HFF-Myc (cell line): ENCODE data around the gene IL16.
"Not testable (repeated sequence)": the region's sequence is repeated elsewhere in the genome, so short reads cannot be mapped to it uniquely, and the experiment has no call there.

Source experiments
- DNase-seq: peaks from one replicate; pipeline ENCODE4 v3.0.0-alpha.2; 2011; ENCODE audit warnings: low read depth; ENCODE audit errors: extremely low read depth
- H3K4me3 ChIP-seq: replicated peaks from 2 replicates; pipeline ENCODE4 v1.5.1; 2011; ENCODE audit warnings: low read depth, mild to moderate bottlenecking, control low read depth, low read length
- TF ChIP-seq, protein P1 (sequence below): IDR thresholded peaks from 2 replicates; pipeline ENCODE4 v1.5.1; 2012; ENCODE audit warnings: mild to moderate bottlenecking, low read depth, low read length, control low read depth; ENCODE audit errors: missing control alignments

Gene IL16

DNA sequence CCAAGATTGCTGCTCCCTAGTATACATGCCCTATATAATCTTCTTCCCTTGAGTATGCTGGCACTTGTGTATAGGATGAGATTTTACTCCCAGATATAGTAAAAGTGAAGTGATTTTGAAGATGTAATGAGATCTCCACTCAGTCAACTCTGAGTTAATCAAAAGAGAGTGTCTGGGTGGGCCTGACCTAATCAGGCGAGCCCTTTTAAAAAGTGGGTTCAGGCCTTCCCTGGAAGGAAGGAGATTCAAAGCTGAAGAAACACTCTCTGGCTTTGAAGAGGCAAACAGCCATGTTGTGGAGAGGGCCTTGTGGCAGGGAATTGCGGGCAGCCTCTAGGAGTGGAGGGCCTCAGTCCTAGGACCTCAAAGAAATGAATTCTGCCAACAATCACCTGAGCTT lies 132.8 kb downstream of the IL16 start:
- no peak overlapping the region for H3K4me3 ChIP-seq
- no peak for DNase-seq
- TF ChIP-seq, protein P1, sequence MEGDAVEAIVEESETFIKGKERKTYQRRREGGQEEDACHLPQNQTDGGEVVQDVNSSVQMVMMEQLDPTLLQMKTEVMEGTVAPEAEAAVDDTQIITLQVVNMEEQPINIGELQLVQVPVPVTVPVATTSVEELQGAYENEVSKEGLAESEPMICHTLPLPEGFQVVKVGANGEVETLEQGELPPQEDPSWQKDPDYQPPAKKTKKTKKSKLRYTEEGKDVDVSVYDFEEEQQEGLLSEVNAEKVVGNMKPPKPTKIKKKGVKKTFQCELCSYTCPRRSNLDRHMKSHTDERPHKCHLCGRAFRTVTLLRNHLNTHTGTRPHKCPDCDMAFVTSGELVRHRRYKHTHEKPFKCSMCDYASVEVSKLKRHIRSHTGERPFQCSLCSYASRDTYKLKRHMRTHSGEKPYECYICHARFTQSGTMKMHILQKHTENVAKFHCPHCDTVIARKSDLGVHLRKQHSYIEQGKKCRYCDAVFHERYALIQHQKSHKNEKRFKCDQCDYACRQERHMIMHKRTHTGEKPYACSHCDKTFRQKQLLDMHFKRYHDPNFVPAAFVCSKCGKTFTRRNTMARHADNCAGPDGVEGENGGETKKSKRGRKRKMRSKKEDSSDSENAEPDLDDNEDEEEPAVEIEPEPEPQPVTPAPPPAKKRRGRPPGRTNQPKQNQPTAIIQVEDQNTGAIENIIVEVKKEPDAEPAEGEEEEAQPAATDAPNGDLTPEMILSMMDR: no peak

DNA sequence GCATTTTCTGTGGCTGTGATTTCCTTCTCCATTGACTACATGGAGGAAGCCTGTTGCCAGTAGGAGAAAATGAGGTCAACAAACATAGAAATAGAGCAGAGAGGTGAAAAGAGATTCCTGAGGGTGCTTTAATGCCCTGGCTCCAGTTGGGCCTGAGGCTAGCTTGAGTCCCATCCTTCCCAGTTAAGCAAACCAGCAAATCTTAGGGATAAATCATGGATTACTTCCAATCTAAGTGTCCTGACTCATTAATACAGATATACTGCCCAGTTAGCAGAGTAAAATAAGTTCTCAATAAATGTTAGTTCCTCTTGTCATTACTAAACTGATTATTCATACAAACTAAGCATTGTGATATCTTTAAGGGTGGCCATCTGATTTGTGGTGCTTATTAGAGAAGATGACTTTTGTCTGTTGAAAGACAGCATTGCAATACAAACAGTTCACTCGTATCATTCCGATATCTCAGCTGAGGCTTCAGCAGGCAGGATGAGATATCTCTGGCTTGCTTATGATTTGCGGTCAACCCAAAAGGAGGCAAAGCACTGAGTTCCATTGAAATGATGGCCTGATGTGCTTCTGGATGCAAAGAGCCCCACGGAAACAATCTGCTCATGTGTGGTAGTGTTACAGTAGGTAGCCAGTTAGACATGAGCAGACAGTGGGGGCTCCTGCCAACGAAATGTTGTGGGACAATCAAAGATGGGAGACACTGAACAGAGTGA lies 133.8 kb downstream of the IL16 start:
- no peak overlapping the region for H3K4me3 ChIP-seq
- TF ChIP-seq, protein P1: no peak
- no peak for DNase-seq

DNA sequence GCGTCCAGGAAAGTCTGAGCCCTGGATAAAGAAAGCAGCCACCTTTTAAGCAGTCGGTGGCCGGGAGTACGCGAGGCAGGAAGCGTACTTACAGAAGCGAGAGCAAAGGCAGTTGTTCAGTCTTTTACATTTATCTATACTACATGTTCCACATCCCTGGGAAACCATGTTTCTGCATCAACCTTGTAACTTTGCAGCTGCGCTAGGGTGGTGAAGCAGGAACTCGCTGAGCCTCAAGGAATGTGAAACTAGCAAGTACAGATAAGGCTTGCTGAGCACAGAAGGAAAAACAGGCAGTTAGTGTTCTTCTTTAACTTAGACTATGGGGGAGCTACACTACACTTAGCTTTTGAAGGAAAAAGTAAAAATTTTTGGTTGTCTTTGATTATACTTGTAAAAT lies 134.5 kb downstream of the IL16 start:
- H3K4me3 ChIP-seq, DNase-seq: not testable (repeated sequence)

DNA sequence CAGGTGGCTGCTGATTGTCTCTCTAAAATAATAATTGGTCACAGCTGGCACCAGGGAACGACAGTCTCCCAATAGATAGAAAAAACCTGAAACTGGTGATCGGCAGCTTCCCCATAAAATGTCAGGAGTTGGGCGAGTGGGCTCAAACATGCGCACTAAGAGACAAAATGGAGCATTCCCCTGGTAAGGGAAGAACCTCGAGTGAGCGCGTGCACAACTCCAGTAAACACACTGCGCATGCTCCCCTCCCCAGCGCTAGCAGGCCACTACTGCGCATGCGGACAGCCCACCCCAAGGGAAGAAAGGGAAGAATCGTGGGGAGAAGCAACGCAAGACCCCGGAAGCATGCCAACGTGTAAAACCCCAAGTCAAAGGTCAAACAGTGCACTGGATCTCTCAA lies 134.9 kb downstream of the IL16 start:
- no peak for DNase-seq
- TF ChIP-seq, protein P1: no peak
- no peak overlapping the region for H3K4me3 ChIP-seq

DNA sequence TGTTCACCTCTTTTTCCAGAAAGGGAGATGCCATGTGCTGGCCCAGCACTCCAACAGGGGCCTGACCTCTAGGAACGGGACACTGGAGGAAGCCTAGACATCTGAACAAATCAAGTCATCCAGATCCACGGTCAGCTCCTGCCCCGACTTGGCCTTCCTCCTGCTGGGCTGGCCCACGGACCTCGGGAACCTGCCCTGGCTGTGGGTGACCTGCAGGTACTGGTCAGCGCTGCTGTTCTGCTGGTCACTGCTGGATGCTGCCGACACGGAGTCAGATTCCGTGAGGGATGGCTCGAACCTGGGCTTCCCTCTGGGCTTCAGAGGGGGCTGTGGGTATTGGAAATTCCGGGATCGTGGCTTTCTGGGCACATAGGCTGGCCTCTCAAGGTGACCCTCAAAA lies 135.6 kb downstream of the IL16 start:
- TF ChIP-seq, protein P1: no peak
- H3K4me3 ChIP-seq: no peak overlapping the region
- no peak for DNase-seq

DNA sequence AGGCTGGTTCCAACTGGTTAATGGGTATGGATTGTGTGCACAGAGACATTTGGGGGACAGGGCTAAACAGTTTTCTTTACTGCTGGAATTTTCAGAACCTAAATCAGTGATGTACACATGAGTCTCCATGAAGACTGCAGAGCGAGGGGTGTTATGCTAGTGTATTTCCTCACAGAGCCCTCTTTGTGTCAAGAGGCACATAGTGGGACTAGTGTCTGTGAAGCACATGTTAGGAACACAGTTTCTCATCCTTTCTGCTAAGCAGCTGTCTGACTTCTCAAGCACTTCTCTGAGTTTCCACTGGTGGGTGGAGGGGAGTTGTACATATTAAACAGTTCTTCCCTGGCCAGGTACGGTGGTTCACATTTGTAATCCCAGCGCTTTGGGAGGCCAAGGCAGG lies 136.7 kb downstream of the IL16 start:
- H3K4me3 ChIP-seq: no peak overlapping the region
- TF ChIP-seq, protein P1: no peak
- no peak for DNase-seq

DNA sequence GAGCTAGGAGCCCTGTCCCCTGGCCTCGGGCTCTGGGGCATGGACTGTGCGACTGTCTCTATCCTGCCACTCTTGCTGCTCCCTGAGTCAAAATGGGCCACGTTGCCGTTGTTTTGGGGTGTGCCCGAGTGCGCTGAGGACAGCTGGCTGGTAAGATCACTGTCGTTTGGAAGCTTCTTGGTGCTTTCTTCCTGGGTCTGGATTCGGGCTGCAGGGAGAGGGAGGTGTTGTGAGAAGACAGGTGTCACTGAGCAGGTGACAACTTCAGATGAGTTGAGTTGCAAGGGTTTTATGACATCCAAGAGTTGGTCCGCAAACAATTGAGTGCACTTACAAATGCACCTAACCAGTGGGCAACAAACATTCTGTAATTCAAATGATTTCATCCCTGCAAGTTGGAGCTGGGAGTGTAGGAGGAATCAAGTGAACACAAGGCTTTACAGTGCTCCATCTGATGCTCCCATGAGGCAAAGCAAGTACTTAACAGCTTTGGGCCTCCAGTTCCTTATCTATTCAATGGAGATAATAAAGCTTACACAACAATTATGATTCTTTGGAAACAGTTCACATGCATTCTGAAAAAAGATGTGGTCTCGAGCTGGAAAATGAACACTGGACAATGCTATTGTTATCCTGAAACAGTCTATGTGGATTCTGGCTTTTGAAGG lies 138.2 kb downstream of the IL16 start:
- TF ChIP-seq, protein P1: no peak
- H3K4me3 ChIP-seq: no peak overlapping the region
- DNase-seq: no peak
